Panc1 (cell line): ENCODE data around the gene FAM107B.

Experiments
- SIN3A ChIP-seq: IDR thresholded peaks from 2 replicates; pipeline ENCODE4 v1.6.1; 2012; ENCODE audit warnings: low read depth, mild to moderate bottlenecking, low read length, moderate library complexity, borderline replicate concordance; ENCODE audit not compliant: insufficient read depth
- TF ChIP-seq, protein P1 (sequence below): fragments of 450-650 bp; IDR thresholded peaks from 2 replicates; pipeline ENCODE4 v1.5.1; 2017; ENCODE audit warnings: mild to moderate bottlenecking

DNA sequence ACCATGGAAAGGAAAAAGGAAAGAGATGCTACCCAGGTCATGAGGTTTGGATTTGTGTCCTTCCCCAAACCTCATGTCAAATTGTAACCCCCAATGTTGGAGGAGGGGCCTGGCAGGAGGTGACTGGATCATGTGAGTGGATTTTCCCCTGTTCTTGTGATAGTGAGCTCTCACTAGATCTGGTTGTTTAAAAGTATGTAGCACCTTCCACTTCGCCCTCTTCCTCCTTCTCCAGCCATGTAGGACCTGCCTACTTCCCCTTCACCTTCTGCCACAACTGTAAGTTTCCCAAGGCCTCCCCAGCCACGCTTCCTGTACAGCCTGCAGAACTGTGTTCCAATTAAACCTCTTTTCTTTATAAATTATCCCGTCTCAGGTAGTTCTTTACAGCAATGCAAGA is 113.9 kb downstream of the FAM107B start:
- TF ChIP-seq, protein P1, sequence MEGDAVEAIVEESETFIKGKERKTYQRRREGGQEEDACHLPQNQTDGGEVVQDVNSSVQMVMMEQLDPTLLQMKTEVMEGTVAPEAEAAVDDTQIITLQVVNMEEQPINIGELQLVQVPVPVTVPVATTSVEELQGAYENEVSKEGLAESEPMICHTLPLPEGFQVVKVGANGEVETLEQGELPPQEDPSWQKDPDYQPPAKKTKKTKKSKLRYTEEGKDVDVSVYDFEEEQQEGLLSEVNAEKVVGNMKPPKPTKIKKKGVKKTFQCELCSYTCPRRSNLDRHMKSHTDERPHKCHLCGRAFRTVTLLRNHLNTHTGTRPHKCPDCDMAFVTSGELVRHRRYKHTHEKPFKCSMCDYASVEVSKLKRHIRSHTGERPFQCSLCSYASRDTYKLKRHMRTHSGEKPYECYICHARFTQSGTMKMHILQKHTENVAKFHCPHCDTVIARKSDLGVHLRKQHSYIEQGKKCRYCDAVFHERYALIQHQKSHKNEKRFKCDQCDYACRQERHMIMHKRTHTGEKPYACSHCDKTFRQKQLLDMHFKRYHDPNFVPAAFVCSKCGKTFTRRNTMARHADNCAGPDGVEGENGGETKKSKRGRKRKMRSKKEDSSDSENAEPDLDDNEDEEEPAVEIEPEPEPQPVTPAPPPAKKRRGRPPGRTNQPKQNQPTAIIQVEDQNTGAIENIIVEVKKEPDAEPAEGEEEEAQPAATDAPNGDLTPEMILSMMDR, result no peak
- TF ChIP-seq SIN3A, result no peak
